IPS-18a (cell line): ENCODE measurements around the gene TSR3.

ENCODE experiments used
- H3K27ac ChIP-seq: one replicate; pipeline ENCODE4 v1.5.1; 2013; ENCODE audit warnings: low read length
- H3K27me3 ChIP-seq: one replicate; pipeline ENCODE4 v1.6.1; 2013; ENCODE audit warnings: mild to moderate bottlenecking, low read length; ENCODE audit not compliant: control insufficient read depth, insufficient read depth
- H3K36me3 ChIP-seq: one replicate; pipeline ENCODE4 v1.6.1; 2013; ENCODE audit warnings: low read depth, low read length; ENCODE audit not compliant: control insufficient read depth
- H3K4me1 ChIP-seq: one replicate; pipeline ENCODE4 v1.6.1; 2013; ENCODE audit warnings: low read depth, low read length; ENCODE audit not compliant: control insufficient read depth
- H3K4me3 ChIP-seq: one replicate; pipeline ENCODE4 v1.5.1; 2013; ENCODE audit warnings: low read length
- H3K9ac ChIP-seq: one replicate; pipeline ENCODE4 v1.6.1; 2013; ENCODE audit warnings: mild to moderate bottlenecking, low read length, moderate library complexity
- H3K9me3 ChIP-seq: one replicate; pipeline ENCODE4 v1.6.1; 2013; ENCODE audit warnings: low read depth, low read length; ENCODE audit not compliant: control insufficient read depth

Gene TSR3

DNA sequence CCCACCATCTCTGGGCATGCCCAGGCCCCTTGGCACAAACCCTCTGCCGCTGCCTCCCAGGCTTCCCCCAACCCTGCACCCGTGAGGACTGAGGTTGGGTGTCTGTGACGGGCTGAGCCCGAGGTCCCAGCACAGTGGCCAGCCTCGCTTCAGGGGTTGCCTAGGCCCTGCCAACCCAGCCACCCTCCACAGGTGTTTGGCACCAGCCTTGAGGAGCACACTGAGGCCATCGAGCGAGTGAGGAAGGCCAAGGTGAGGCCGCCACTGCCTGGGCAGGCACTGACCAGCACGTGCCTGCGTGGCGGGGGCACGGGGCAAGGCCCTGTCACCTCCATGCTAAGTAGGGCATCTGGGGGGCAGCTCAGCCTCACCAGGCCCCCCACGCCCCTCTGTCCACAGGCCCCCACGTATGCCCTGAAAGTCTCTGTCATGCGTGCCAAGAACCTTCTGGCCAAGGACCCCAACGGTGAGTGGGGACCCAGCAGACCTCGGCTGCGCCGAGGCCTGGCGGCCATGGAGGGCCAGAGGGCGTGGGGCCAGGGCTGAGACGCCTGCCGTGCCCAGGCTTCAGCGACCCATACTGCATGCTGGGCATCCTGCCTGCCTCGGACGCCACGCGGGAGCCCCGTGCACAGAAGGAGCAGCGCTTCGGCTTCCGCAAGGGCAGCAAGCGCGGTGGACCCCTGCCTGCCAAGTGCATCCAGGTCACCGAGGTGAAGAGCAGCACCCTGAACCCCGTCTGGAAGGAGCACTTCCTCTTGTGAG, 10.8 kb downstream of the TSR3 start:
- Histone ChIP-seq H3K27me3 (peaks cover 30% of the 10 kb centered on the region), H3K9me3 (no peaks in the 10 kb centered on the region), H3K36me3 (no peaks in the 10 kb centered on the region), H3K4me3 (no peak overlapping the region), H3K4me1 (no peaks in the 10 kb centered on the region), H3K9ac (no peak overlapping the region), H3K27ac (no peak overlapping the region)

DNA sequence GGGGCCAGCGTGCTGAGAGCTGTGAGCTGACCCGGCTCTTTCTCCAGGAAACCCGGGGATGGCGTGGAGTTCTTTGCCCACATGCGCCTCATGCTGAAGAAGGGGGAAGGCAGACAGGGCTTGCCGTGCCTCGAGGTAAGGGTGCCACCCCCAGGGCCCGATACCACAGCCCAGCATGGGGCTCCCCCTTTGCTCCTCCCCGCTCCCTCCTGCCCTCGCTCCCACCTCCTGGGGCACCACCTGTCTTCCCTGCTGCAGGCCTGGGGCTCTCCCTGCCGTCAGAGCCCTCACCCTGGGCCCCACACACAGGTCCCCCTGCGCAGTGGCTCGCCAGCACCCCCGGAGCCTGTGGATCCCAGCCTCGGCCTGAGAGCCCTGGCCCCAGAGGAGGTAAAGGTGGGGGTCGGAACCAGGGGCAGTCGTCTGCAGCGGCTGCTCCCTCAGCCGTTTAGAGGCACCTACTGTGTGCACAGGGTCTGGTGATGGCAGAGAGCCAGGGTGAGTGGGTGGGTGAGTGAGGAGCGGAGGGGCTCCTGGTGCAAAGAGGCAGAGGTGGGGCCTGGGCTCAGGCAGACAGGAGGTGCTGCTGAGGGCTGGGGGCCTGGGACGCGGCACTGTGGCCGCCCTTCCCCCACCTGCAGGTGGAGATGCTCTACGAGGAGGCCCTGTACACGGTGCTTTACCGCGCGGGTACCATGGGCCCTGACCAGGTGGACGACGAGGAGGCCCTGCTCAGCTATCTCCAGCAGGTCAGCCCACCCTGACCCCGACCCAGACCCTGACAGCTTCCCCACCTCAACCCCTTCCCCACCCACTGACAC, 12.6 kb downstream of the TSR3 start:
- H3K27me3 ChIP-seq, result peaks cover 41% of the 10 kb centered on the region
- no peak overlapping the region for H3K27ac ChIP-seq
- no peaks in the 10 kb centered on the region for H3K9me3 ChIP-seq
- no peak overlapping the region for H3K4me3 ChIP-seq
- no peak overlapping the region for H3K9ac ChIP-seq
- no peaks in the 10 kb centered on the region for H3K4me1 ChIP-seq
- no peaks in the 10 kb centered on the region for H3K36me3 ChIP-seq

DNA sequence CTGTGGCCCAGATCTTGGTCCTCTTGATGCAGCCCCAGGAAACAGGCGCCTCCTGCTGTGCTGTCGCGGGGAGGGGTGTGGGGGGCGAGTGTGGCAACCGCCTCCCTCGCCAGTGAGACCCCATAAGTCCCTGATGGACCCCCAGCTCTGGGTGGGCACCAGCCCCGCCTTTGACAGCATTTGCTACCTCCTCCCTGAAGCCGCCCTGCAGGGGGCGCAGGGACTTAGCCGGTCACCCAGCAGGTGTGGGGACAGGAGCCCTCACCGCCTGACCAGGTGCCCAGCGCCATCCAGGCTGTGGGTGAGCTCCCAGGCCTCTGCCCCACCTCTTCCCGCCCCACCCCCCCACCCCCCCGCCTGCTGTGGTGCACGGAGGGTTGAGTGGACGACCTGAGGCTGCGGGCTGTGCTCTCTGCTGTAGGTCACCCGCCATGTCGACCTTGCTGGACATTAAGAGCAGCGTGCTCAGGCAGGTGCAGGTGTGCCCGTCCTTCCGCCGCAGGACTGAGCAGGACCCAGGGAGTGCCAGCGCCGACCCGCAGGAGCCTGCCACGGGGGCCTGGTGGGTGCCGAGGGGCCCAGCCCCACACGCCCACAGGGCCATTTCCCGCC, 13.5 kb downstream of the TSR3 start:
- Histone ChIP-seq H3K27ac (no peak overlapping the region), H3K36me3 (no peaks in the 10 kb centered on the region), H3K4me1 (no peaks in the 10 kb centered on the region), H3K4me3 (no peak overlapping the region), H3K27me3 (peaks cover 41% of the 10 kb centered on the region), H3K9me3 (no peaks in the 10 kb centered on the region), H3K9ac (no peak overlapping the region)

DNA sequence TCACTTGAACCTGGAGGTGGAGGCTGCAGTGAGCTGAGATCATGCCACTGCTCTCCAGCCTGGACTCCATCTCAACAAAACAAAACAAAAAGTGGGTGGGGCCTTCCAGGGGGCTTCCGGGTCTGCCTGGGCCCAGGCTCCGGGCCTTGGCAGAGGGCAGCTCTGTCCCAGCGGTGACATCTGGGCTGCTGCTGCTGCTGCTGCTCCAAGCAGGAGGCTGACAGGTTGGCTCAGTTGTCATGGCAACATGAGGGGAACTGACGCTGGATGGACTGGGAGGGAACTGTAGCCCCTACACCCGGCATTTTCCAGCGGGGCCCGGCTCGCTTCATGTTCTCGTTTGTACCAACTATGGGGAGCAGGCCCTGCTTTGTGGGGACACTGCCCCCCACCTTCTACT, 14.2 kb downstream of the TSR3 start:
- Histone ChIP-seq H3K9ac (no peak overlapping the region), H3K27ac (no peak overlapping the region), H3K4me1 (no peaks in the 10 kb centered on the region), H3K9me3 (no peaks in the 10 kb centered on the region), H3K4me3 (no peak overlapping the region), H3K27me3 (peaks cover 49% of the 10 kb centered on the region), H3K36me3 (no peaks in the 10 kb centered on the region)

DNA sequence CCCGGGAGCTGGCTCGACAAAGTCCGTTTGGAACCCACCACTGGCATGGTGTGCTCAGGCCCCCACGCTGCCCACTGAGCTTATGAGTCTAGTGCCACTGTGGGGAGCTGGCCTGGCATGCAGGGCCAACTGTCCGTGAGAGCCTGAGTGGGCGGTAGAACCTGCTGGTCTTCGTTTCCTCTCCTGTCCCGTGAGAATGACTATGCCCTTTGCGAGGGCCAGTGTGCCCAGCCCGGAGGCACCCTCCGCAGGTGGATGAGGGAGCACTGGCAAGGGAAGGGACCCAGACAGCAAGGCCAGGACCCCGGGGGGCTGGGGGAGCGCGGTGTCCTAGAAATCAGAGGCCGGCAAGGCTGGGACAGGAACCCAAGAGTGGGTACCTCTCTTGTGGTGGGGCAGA, 15.1 kb downstream of the TSR3 start:
- no peak overlapping the region for H3K9ac ChIP-seq
- H3K36me3 ChIP-seq, result no peaks in the 10 kb centered on the region
- H3K27me3 ChIP-seq, result peaks cover 51% of the 10 kb centered on the region
- no peak overlapping the region for H3K27ac ChIP-seq
- H3K4me1 ChIP-seq, result peaks cover 4% of the 10 kb centered on the region
- no peaks in the 10 kb centered on the region for H3K9me3 ChIP-seq
- no peak overlapping the region for H3K4me3 ChIP-seq

DNA sequence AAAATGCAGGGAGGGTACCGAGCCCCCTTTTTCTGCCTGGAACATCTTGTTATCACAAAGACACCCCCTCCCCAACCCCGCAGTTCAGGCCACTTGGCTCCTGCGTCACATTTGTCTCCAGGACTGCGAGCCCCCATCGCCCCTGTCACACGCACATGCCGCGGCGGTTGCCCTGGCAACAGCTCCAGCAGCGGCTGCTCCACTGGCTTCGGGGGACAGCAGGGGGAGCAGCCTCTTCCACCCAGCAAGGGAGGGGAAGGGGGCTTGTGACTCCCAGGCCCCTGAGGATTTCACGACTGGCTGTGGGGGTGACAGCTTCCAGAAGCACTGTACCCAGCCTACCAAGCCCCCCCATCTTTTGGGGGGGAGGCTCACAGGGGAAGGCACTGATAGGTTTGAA, 15.7 kb downstream of the TSR3 start:
- H3K4me1 ChIP-seq, result peaks cover 9% of the 10 kb centered on the region
- no peak overlapping the region for H3K9ac ChIP-seq
- H3K9me3 ChIP-seq, result no peaks in the 10 kb centered on the region
- no peak overlapping the region for H3K27ac ChIP-seq
- H3K4me3 ChIP-seq, result no peak overlapping the region
- H3K27me3 ChIP-seq, result peaks cover 56% of the 10 kb centered on the region
- H3K36me3 ChIP-seq, result no peaks in the 10 kb centered on the region

DNA sequence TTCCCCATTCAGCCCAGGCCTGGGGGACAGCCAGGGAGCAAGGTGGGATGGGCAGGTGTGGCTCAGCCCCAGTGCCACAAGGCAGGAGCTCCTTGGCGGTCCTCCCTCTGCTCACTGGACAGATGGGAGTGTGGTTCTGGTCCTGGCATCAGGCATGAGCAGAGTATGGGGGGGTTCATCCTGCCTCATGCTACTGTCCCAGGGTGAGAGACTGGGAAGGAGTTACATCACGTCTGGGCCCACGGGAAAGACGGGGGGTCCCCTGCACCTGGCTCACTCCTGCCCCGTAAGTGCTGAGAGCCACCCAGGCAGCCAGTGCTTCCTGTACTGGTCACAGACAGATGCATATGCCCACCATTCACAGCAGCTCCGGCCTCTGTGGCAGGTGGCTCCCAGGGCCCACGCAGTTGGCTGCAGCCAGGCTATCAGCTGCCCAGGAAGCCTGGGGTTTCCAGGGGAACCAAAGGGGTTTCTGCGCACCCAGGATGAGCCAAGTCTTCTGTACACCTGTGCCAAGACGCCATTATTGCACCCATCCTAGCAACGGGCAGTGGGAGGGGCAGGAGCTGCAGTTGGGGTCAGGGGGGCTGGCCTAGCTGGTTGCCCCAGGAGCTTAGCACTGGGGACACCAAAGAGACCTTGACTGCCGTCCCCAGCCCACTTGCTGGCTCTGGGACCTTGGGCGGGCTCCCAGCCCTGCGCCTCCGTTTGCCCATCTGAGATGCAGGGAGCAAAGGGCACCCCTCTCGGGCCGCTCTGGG, 16.3 kb downstream of the TSR3 start:
- Histone ChIP-seq H3K27ac (no peak overlapping the region), H3K36me3 (no peaks in the 10 kb centered on the region), H3K4me1 (peaks cover 9% of the 10 kb centered on the region), H3K9me3 (no peaks in the 10 kb centered on the region), H3K4me3 (no peak overlapping the region), H3K27me3 (peaks cover 56% of the 10 kb centered on the region), H3K9ac (no peak overlapping the region)

DNA sequence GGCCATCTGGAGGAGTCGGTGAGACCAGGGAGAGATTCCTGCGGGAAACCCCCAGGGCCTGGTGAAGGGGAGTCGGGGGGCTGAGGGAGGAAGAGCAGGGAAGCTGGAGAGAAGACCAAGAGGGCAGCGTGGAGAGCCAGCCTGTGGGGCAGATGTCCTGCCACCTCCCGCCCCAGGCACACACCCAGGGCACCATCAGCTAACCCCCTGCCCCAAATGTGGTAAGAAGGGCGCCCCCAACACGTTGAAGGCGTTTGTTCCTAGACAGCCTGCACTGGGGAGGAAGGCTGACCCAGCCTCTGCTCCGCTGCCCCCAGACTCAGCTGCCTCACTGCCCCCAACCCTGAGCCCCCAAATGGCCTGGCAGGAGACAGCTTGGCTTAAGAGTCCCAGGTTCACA, 16.9 kb downstream of the TSR3 start:
- H3K4me1 ChIP-seq, result peaks cover 9% of the 10 kb centered on the region
- H3K9ac ChIP-seq, result no peak overlapping the region
- H3K27ac ChIP-seq, result no peak overlapping the region
- H3K4me3 ChIP-seq, result no peak overlapping the region
- peaks cover 56% of the 10 kb centered on the region for H3K27me3 ChIP-seq
- H3K9me3 ChIP-seq, result no peaks in the 10 kb centered on the region
- no peaks in the 10 kb centered on the region for H3K36me3 ChIP-seq

DNA sequence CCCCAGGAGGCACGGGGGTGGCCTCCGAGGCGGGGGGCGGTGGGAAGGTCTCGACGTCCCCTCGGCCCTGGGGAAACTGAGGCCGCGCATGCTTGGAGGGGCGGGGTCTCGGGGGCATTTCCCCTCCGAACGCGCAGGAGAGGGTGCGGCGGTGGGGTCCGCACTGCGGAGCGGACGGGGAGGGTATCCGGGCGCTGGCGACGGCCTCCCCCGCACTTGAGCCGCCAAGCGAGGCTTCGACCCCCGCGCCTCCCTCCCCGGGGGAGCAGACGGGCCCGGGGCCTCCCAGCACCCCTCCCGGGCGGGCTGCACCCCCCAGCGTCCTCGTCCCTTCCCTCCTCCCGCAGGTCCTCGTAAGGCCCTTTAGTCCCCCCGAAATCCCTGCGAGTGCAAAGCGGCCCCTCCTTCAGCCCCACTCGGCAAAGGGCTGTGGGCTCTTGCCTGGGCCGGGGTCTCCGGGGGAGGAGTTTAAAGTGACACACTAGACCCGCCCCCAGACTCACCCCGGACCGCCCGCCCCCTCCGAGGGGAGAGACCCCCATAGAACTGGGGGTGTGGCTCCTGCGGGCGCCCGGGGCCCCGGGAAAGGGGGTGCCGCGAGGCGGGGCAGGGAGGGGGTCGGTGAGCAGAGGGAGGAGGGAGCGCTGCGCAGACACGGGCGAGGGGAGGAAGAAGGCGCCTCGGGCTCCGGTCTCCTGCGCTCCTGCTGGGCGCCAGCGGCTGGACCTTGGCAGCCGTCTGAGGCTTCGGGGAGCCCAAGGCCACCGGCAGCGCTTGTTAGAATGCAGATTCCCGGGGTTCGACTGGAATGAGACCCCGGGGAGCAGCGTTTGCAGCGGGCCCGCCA, 17.6 kb downstream of the TSR3 start:
- Histone ChIP-seq H3K4me3 (peak overlapping the region; percentile 35), H3K9ac (no peak overlapping the region), H3K27ac (no peak overlapping the region), H3K9me3 (no peaks in the 10 kb centered on the region), H3K36me3 (no peaks in the 10 kb centered on the region), H3K4me1 (peaks cover 9% of the 10 kb centered on the region), H3K27me3 (peaks cover 56% of the 10 kb centered on the region)

DNA sequence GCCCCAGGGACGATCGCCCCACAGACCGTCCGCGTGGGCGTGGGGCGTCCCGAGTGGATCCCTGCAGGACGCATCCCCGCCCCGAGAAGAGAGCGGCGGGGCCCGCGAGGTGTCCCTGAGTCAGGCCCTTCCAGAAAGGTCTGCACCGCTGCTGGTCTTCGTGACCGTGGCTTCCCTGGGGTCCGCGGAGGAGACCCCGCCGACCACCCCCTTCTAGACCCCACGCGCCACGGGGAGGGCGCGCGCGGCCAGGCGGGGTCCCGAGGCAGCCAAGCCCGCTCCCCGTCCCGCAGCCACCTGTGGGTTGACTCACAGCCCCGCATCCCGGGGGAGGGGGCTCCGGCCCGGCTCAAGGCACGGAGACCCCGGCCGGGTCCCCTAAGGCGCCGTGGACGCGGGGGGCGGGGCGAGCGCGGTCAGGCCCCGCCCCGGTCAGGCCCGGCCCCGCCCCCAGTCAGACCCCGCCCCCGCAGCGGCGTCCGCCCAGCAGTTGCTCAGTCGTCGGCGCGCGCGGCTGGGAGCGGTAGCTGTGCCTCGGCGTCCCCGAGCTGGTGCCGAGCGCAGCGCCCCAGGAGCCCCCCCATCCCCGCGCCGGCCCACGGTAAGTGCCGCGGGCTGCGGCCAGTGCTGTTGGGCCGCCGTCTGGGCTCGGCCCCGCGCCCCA, 18.4 kb downstream of the TSR3 start, which contains the start of gene BAIAP3:
Gene BAIAP3, plus strand, starts transcription at position 497 of the 664 bp plus-strand sequence. CDS start 4,905 bp downstream, outside the sequence.
- H3K4me3 ChIP-seq, result peak within 1 kb of the TSS; percentile 54
- peaks cover 9% of the 10 kb centered on the region for H3K4me1 ChIP-seq
- H3K36me3 ChIP-seq, result no peaks in the 10 kb centered on the region
- no peaks in the 10 kb centered on the region for H3K9me3 ChIP-seq
- H3K27me3 ChIP-seq, result peaks cover 56% of the 10 kb centered on the region
- H3K9ac ChIP-seq, result peak within 1 kb of the TSS; percentile 73
- no peak within 1 kb of the TSS for H3K27ac ChIP-seq
